ACHN (cell line): ENCODE data around the gene C16orf90.
"Not testable (repeated sequence)": the region's sequence is repeated elsewhere in the genome, so short reads cannot be mapped to it uniquely, and the experiment has no call there.

Experiments
- DNase-seq: peaks from one replicate; pipeline ENCODE4 v3.0.0-alpha.2; 2015
- in situ Hi-C: cut with HindIII; loops from 2 replicates; pipeline ENCODE4 v1.10.0; 2017; ENCODE audit warnings: low sequenced_read_pairs, low pct_ligation_motif_present, low pct_unique_long_range_greater_than_20kb

C16orf90 gene

DNA sequence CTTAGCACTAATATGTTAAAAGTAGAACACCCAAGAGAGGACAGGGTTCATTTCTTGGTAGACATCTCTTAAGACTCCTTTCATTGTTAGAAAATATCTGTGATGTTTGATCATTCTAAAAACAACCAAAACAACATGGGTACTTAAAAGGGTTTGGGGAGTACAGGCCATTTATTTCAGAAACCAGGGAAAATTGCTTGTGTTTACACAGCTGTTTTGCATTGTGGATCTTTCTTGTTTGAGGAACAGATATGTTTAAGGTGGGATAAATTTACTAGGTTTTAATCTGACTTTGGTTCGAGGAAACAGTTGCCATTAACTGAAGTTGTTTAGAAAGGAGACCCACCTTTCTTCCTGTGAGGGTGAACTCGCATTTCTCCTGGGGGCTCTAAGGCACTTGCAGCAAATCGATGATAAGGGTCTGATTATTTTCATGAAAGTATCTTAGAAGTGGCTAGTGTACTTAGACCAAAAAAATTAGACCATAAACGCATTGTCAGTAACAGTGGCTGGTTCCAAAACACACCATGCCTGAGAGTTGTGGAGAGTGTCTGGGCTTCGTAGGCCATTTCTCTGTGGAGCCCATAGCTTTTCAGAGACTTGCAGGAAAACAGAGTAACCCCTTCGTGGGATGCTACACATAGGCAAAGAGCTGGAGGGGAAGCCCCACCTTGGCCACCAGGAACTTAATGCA, 23.1 kb upstream of the C16orf90 start:
- in situ Hi-C loops = loop anchor here (25.0 kb wide), 1 partner anchor 94 kb away; the partner anchor contains the start of gene SLX4
- no peak for DNase-seq

DNA sequence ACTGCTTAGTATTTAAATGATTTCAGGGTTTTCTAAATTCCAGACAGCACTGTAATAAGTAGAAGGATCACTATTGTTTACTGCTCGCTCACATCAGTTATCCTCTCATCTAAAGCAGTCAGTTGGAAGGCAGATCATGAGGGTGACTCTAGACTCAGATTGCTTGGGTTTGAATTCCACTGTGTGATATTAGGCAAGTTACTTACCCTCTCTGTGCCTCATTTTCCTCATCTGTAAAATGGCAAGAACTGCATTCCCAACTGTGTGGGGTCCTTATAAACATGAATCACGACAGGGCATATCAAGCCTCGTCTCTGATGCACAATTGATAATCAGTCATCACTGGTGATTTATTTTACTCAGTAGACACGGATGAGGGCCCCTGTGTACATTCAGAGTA, 20.6 kb upstream of the C16orf90 start:
- in situ Hi-C loops = loop anchor here (25.0 kb wide), 1 partner anchor 96 kb away; the partner anchor contains the start of gene SLX4
- no peak for DNase-seq

DNA sequence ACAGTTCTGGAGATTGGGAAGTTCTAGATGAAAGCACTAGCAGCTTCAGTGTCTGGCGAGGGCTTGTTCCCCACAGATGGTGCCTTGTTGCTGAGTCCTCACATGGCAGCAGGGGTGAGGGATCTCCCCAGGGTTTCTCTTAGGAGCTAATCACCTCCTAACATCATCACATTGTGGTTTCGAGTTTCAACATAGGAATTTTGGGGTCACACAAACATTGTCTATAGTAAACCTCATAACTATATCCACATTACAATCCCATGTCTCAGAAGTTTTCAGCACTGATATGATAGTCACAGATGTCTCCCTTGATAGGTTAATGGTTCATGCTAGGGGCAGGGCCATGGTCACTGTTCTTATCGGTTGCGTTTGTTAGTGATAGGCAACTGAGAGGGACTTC, 19.3 kb upstream of the C16orf90 start:
- in situ Hi-C loops = loop anchor here (25.0 kb wide), 1 partner anchor 98 kb away; the partner anchor contains the start of gene SLX4
- no peak for DNase-seq

DNA sequence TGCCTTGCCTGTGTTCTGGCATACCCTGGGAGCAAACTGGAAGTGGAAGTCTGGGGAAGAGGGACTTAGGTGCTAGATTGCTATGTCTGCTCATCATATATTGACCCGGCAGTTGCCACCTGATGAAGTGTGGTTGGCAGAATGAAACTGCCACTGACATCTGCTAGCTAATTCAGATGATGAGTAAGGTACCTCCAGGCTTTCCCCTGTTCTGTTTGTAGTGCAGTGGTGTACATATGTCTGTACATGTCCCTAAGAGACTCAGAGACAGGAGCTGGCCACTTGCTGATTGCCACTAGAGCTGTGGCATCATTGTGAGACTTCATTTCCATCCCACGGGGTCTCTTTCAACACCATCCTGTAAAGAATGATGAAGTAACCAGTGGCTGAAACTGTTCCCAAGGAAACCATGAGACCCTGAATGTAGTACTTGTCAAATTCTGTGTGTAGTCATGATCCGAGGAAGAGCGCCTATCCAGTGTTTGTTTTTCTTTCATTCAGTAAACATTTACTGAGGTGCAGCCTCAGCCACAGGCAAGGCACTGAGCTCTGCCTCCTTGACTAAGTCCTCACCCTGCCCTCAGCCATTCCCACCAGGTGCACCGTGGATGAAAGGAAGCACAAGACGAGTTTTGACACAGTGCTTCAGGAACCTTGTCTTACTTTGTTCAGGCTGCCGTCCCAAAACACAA, 18.7 kb upstream of the C16orf90 start:
- DNase-seq = no peak
- in situ Hi-C loops = loop anchor here (25.0 kb wide), 1 partner anchor 98 kb away; the partner anchor contains the start of gene SLX4

DNA sequence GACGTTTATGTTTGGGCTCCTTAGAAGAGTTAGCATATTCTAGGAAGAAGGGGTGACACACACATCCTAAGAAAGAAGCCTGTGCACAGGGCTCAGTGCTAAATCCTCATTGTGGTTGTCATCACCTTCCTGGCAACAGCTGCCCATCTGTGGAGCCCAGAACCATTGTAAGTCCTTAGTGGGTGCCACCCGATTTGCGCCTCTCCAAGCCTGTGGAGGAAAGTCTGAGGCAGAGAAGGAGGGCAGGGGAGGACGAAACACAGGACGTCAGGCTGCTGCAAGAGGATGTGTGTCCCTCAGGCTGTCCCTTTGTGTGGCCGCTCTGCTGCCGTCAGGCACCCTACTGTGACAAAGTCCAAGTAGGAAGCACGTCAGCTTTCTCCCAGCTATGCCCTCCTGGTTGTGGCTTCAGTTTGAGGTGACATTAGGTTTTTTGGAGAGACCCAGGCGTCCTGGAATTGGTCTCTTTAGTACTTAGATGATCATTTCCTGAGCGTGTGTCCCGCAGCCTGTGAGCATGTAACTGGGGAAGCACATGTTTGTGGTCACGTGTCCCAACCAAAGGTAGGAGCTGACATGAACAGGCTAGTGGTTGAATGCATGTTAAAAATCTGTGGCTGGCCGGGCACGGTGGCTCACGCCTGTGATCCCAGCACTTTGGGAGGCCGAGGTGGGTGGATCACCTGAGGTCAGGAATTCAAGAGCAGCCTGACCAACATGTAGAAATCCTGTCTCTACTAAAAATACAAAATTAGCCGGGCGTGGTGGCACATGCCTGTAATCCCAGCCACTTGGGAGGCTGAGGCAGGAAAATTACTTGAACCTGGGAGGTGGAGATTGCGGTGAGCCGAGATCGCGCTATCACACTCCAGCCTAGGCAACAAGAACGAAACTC, 16.2 kb upstream of the C16orf90 start:
- DNase-seq = no peak
- in situ Hi-C loops = loop anchor here (25.0 kb wide), 1 partner anchor 101 kb away; the partner anchor contains the start of gene SLX4

DNA sequence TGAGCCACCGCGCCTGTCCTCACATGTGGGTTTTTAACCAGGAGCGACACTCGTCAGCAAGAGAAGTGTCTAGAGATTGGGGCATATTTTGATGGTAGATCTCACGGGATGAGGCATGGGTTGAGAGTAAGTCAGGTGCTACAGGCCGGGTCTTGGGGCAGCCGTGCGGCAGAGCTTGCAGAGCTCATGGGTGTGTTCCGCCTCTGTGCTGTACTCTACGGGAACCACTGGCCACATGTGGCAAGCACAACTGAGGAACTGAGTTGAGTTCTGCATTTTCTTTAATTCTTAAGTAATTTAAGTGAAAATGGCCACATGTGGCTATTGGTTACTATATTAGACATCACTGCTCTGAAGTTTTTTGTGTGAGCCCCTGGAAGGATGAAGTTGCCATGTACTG, 15.1 kb upstream of the C16orf90 start:
- DNase-seq = no peak
- in situ Hi-C loops = loop anchor here (25.0 kb wide), 1 partner anchor 102 kb away; the partner anchor contains the start of gene SLX4

DNA sequence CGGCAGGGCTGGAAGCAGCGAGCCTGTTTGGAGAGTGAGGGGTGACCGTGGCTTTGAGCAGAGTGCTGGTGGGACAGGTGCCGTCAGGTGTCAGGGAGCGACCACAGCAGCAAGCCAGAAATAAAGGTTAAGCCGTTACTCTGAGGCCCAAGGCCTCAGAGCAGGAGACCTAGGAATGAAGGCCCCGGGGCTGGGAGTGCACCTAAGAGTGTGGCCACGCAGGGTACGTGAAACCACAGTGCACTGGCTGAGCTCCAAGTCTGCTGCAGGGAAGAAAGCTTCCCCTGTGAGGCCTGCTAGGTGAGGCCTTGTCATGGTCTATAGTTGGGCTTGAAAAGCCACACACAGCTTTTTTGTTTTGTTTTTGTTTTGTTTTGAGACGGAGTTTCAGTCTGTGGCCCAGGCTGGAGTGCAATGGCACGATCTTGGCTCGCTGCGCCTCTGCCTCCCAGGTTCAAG, 14.2 kb upstream of the C16orf90 start:
- DNase-seq = no peak
- in situ Hi-C loops = loop anchor here (25.0 kb wide), 1 partner anchor 103 kb away; the partner anchor contains the start of gene SLX4

DNA sequence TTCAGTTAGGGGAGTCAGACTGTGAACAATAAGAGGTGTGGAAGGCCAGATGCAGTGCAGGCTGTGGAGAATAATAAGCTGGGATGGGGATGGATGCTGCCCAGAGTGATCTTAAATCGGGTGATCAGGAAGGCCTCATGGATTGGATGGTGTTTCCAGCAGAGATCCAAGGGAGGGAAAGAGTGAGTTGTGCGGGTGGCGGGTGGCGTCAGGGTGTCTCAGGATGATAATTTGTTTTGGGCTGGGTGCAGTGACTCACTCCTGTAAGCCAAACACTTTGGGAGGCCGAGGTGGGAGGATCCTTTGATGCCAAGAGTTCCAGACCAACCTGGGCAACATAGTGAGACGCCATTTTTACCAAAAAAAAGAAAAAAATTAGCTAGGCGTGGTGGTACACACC, 13.4 kb upstream of the C16orf90 start:
- no peak for DNase-seq
- in situ Hi-C loops = loop anchor here (25.0 kb wide), 1 partner anchor 104 kb away; the partner anchor contains the start of gene SLX4

DNA sequence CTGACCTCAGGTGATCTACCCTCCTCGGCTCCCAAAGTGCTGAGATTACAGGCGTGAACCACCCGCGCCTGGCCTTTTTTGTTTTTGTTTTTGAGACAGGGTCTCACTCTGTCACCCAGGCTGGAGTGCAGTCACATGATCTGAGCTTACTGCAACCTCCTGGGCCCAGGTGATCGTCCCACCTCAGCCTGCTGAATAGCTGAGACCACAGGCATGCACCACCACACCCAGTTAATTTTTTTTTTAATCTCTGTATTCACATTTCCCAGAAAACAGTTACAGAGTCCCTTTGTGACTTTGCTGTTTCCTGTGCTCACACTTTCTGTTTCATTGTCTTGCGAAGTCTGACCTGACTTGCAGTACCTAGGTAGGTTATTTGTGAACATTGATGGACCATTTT, 8.2 kb upstream of the C16orf90 start:
- in situ Hi-C loops = loop anchor here (25.0 kb wide), 1 partner anchor 109 kb away; the partner anchor contains the start of gene SLX4
- DNase-seq = no peak

DNA sequence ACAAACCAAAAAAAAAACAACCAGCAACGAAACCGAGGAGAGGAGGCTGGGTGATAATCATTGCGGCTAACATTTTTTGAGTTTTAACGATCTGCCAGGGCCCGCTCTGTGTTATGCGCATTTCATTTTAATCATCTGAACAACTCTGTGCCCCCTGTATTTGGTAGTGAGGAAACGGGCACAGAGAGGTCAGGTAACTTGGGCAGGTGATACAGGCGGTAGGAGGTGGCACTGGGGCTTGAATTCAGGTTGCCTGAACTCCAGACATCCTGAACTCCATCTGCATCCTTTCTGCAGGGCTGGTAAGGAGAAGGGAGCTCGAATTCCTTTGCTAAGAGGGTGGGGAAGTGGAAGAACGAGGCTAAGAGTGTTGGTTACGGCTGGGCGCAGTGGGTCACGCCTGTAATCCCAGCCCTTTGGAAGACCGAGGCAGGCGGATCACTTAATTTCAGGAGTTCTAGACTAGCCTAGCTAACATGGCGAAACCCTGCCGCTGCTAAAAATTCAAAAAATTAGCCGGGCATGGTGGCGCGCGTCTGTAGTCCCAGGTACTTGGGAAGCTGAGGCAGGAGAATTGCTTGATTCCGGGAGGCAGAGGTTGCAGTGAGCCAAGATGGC, 6.6 kb upstream of the C16orf90 start:
- DNase-seq = no peak
- in situ Hi-C loops = loop anchor here (25.0 kb wide), 1 partner anchor 110 kb away; the partner anchor contains the start of gene SLX4

DNA sequence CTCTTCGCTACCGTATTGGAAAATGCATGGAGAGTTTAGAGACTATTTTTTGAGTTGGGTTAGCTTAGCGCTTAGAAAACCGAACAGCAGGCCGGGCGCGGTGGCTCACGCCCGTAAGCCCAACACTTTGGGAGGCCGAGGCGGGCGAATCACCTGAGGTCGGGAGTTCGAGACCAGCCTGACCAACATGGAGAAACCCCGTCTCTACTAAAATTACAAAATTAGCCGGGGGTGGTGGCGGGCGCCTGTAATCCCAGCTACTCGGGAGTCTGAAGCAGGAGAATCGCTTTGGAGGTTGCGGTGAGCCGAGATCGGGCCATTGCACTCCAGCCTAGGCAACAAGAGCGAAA, 6.1 kb upstream of the C16orf90 start:
- DNase-seq = not testable (repeated sequence)
- in situ Hi-C loops = loop anchor here (25.0 kb wide), 1 partner anchor 111 kb away; the partner anchor contains the start of gene SLX4

DNA sequence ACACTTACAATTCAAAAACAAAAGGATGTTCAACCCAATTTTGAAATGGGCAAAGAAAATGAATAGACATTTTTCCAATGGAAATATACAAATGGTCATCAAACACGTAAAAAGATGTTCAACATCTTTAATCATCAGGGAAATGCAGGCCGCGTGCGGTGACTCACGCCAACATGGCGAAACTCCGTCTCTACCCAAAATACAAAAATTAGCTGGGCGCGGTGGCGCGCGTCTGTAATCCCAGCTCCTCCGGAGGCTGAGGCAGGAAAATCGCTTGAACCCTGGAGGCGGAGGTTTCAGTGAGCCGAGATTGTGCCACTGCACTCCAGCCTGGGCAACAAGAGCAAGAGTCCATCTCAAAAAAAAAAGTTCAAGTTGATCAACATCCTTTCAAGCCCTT, 3.7 kb upstream of the C16orf90 start:
- no peak for DNase-seq
- in situ Hi-C loops = no loop called here

DNA sequence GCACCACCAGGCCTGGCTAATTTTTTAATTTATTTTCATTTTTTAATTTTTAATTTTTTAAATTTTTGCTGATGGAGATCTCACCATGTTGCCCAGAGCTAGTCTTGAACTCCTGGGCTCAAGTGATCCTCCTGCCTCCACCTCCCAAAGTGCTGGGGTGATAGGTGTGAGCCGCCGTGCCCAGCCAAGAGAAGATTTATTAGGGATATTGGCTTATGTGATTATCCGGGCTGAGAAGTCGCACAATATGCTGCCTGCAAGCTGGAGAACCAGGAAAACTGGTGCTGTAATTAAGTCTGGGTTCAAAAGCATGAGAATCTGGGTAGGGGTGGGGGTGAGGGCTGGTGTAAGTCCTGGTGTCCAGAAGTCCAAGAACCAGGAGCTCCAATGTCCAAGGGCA, 2.5 kb upstream of the C16orf90 start:
- in situ Hi-C loops = no loop called here

DNA sequence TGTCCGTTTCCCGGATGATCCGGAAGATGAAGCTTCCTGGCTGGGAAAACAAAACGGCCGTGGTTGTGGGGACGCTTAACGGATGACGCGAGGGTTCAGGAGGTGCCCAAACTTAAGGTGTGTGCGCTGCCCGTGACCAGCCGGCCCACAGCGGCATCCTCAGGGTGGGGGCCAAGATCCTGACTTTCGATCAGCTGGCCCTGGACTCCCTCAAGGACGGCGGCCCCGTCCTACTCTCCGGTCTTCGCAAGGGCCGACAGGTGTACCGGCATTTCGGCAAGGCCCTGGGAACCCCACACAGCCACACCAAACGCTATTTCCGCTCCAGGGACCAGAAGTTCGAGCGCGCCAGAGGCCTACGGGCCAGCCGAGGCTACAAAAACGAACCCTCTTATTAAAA, 1.1 kb upstream of the C16orf90 start:
- in situ Hi-C loops = no loop called here
- DNase-seq = no peak

More for the DNA sequence above, 2.5 kb upstream of the C16orf90 start:
- DNase-seq = no peak

DNA sequence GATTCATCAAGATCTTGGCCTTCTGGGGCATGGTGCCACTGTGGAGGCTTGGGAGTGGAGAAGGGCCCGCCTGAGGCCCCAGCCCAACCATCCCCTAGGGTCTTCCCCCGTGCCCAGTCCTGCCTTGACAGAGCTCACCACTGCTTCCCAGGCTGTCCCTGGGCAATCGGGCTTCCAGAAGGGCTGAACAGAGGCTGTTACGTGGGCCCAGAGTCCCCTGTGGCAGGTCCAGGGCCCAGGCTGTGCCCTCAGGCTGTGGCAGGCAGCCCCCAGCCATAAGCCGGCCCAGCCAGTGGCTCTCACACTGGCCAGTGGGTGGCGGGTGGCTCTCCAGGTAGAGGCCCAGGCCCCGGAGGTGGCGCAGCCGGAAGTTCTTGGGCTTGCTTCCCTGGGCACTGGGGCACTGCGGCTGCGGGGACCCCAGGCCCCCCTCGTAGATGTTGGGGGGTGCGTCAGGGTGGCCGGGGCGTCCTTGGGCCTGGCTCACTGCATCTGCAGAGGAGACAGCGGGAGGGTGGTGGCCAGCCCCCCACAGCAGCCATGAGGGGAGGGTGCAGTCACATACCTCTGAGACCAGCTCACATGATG, 809 bp downstream of the C16orf90 start:
- in situ Hi-C loops = no loop called here
- DNase-seq = no peak

DNA sequence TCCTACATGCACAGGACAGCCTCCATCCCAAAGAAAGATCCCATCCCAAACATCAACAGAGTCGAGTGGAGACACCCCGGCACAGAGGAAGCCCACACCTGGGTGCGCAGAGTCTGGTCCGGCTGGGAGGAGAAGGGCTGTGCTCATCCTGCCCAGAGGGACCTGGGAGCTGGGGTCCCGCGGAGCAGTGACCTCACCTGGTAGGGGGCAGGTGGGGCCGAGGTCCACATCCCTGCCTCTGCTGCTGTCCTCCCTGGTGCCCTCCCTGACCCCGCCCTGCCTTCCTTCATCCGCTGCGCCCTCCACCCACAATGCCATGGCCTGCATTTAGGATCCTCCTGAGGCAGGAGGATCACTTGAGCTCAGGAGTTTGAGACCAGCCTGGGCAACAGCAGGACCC, 2.9 kb downstream of the C16orf90 start:
- in situ Hi-C loops = no loop called here
- no peak for DNase-seq

DNA sequence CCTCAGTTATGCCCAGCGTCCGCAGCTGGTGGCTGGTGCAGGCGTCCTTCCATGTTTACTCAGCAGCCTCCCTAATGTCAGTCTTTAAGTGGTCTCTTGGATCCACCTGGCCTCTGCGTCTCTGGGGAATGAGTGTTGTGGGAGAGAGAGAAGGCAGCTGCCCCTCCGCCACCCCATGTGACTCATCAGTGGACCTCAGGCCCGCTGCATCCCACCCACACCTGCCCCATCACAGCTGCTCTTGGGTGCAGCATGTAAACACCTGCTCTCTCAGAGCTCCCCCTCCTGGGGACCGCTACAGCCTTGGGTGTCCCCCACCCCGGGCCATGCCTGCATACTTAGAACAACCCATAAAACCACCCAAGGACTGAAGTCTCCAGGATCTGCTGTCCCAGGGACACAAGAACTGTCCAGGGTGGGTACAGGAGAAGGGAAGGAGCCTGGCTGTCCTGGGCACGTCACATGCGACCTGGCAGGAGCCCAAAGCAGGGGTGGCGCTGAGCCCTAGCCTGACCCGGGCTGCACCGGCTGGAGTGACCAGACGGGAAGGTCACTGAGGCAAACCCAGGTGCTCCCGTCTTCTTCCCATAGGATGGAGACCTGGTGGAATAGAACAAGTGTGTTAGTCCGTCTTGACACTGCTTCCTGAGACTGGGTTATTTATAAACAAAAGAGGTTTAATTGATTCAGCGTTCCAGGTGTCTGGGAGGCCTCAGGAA, 4.2 kb downstream of the C16orf90 start:
- in situ Hi-C loops = no loop called here
- DNase-seq = no peak
